Measurements from ENCODE around the gene HTRA1. TPM values are rescaled to one million over a fixed set of nuclear protein-coding genes. Genes with fewer than 3 reads are reported as not detected.

Gene HTRA1
- total RNA-seq, 1 donor from 2014 or later = 3.5 TPM

DNA sequence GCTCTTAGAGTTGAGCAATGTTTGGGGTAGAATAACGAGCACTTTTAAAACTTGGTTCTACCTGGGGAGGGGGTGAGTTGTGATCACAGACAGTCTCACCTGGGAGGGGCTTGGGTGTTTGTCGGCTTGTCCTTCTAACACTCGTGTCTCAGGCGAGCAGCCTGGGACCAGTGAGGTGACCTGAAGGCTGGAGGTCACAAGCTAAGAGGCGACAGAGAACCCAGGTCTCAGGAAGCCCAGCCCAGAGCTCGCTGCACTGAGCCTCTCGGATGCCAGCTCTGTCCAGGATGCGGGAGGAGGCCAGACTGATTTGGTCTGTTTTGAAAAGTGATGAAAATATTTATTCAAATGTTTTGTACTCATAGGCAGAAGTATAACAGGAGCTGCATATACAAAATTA, 11.8 kb downstream of the HTRA1 start:
- Mint-ChIP-seq H3K9me3 (ENCODE audit: low read depth) (no peaks in the 10 kb centered on the region), H3K4me1 (ENCODE audit: low read depth) (peaks cover 15% of the 10 kb centered on the region), H3K4me3 (ENCODE audit: low read depth) (no peak overlapping the region), H3K36me3 (ENCODE audit: insufficient read depth) (no peaks in the 10 kb centered on the region), H3K27ac (no peak overlapping the region), H3K27me3 (peaks cover 37% of the 10 kb centered on the region)
- TF ChIP-seq, protein P1, sequence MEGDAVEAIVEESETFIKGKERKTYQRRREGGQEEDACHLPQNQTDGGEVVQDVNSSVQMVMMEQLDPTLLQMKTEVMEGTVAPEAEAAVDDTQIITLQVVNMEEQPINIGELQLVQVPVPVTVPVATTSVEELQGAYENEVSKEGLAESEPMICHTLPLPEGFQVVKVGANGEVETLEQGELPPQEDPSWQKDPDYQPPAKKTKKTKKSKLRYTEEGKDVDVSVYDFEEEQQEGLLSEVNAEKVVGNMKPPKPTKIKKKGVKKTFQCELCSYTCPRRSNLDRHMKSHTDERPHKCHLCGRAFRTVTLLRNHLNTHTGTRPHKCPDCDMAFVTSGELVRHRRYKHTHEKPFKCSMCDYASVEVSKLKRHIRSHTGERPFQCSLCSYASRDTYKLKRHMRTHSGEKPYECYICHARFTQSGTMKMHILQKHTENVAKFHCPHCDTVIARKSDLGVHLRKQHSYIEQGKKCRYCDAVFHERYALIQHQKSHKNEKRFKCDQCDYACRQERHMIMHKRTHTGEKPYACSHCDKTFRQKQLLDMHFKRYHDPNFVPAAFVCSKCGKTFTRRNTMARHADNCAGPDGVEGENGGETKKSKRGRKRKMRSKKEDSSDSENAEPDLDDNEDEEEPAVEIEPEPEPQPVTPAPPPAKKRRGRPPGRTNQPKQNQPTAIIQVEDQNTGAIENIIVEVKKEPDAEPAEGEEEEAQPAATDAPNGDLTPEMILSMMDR (IDR thresholded peaks at IDR 0.05; ENCODE audit: unreplicated experiment) = no peak
- no peak for DNase-seq (ENCODE audit: low spot score, unreplicated experiment)

DNA sequence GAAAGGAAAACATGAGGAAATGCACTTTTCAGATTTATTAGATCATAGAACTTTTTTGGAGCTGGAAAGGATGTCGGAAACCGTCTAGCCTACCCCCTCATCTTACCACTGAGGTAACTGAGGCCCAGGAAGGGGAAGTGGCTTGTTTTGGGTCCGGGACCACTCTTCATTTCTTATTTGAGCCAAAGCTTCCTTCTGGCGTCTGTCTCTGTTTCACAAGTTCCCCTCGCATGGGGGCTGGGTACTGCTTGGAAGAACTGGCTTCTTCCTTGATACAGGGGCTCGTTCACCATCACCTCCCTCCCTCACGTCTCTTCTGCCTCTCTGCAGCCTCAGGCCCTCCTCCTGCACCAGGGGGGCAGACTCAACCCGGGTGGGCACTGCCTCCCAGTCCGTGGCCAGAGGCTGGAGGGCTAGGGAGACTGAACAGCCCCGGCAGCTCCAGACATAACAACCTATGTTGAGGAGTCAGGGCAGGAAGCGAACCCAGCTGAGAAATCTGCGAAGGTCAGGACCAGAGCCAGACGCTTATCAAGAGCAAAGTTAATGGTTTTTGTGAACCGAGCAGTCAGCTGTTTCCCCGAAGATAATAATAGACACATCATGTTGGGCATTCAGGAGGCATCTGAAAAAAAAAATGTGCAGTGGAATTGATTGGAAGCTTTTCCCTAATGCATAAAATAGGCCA, 12.9 kb downstream of the HTRA1 start:
- Mint-ChIP-seq H3K4me1 (ENCODE audit: low read depth) (peaks cover 15% of the 10 kb centered on the region), H3K4me3 (ENCODE audit: low read depth) (no peak overlapping the region)

DNA sequence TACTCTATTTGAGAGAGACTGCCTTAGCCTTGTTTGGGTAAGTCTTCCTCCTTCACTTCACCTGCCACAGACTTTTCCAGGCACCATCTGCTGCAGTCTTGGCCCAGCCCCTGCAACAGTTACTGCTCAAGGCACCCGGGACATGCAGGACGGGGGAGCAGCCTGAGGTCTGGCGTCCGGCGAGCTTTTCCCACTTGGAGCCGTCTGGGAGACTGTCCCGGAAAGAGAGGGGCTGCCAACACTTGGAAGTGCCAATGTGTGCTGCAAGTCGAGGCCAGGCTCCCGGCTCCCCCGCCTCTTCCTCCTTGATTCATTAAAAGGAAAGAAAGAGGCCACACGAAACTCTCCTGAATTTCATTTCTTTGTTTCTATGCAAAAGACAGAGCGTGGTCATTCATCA, 13.7 kb downstream of the HTRA1 start:
- Mint-ChIP-seq H3K4me1 (ENCODE audit: low read depth) (peaks cover 15% of the 10 kb centered on the region), H3K9me3 (ENCODE audit: low read depth) (no peaks in the 10 kb centered on the region), H3K27me3 (peaks cover 31% of the 10 kb centered on the region), H3K36me3 (ENCODE audit: insufficient read depth) (no peaks in the 10 kb centered on the region), H3K27ac (no peak overlapping the region), H3K4me3 (ENCODE audit: low read depth) (no peak overlapping the region)
- no peak for DNase-seq (ENCODE audit: low spot score, unreplicated experiment)
- TF ChIP-seq, protein P1 (IDR thresholded peaks at IDR 0.05; ENCODE audit: unreplicated experiment) = no peak

More for the DNA sequence above, 12.9 kb downstream of the HTRA1 start:
- H3K9me3 Mint-ChIP-seq (ENCODE audit: low read depth) = no peaks in the 10 kb centered on the region
- TF ChIP-seq, protein P1 (IDR thresholded peaks at IDR 0.05; ENCODE audit: unreplicated experiment) = no peak
- peaks cover 31% of the 10 kb centered on the region for H3K27me3 Mint-ChIP-seq
- peak overlapping the region; percentile 80 for H3K27ac Mint-ChIP-seq
- H3K36me3 Mint-ChIP-seq (ENCODE audit: insufficient read depth) = no peaks in the 10 kb centered on the region
- DNase-seq (ENCODE audit: low spot score, unreplicated experiment) = no peak

DNA sequence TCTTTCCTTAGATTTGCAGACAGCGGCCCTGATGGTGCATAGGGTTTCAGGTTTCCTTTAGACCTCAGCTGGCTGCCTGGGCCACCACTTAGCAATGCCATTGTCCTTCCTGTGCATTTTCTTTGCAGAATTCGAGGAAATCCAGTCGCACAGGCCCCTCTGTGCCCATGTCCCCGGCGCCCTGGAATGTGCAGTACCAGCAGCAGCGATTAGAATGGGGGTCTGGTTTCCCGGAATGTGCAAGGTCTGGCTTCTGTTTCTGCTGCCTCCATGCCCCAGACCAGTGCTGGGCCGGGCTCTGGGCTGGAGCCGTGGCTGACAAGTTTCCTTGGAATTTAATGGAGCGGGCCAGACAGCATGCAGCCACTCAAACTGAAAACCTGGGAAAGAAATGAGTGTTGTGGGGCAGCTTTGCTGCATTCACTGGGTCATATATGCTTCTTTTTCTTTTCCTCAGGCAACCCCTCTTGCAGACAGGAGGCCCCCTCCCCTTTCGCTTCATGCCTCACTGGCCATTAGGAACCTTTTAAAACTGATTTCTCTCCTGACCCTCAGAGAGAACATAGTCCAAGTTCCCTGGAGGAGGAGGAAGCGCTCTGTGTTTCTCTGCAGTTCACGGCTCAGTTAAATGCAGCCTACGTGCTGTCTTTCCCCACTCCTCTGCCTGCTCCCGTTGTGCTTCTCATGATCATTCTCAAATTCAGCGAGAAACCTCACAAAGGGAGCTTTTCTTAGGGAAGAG, 14.4 kb downstream of the HTRA1 start:
- H3K4me3 Mint-ChIP-seq (ENCODE audit: low read depth) = no peak overlapping the region

DNA sequence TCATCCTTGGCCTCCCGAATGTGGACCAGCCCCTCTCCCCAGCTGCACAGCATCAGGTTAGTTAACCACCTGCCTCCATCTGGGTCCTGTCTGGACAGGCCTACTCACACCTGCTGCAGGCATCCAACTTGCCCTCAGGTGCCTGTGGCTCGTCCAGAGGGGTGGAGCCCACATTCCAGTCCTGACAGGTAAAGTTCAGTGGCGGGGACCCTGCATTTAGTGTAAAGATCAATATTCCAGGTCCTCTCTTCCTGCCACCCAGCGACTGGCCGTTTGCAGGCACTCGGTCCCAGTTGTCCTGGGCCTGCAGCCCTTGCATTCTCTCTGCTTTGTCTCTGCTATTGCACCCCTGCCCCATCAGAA, 15.0 kb downstream of the HTRA1 start:
- no peaks in the 10 kb centered on the region for H3K36me3 Mint-ChIP-seq (ENCODE audit: insufficient read depth)
- no peak overlapping the region for H3K27ac Mint-ChIP-seq
- DNase-seq (ENCODE audit: low spot score, unreplicated experiment) = no peak
- H3K27me3 Mint-ChIP-seq = peaks cover 21% of the 10 kb centered on the region
- TF ChIP-seq, protein P1 (IDR thresholded peaks at IDR 0.05; ENCODE audit: unreplicated experiment) = no peak
- no peak overlapping the region for H3K4me3 Mint-ChIP-seq (ENCODE audit: low read depth)
- H3K4me1 Mint-ChIP-seq (ENCODE audit: low read depth) = peaks cover 15% of the 10 kb centered on the region
- no peaks in the 10 kb centered on the region for H3K9me3 Mint-ChIP-seq (ENCODE audit: low read depth)

More for the DNA sequence above, 14.4 kb downstream of the HTRA1 start:
- Mint-ChIP-seq H3K9me3 (ENCODE audit: low read depth) (no peaks in the 10 kb centered on the region), H3K4me1 (ENCODE audit: low read depth) (peaks cover 15% of the 10 kb centered on the region), H3K36me3 (ENCODE audit: insufficient read depth) (no peaks in the 10 kb centered on the region), H3K27me3 (peaks cover 26% of the 10 kb centered on the region), H3K27ac (no peak overlapping the region)
- DNase-seq (ENCODE audit: low spot score, unreplicated experiment) = no peak
- TF ChIP-seq, protein P1 (IDR thresholded peaks at IDR 0.05; ENCODE audit: unreplicated experiment) = no peak
